ENCODE data around the gene NDUFAF5. TPM values are rescaled to one million over a fixed set of nuclear protein-coding genes. Genes with fewer than 3 reads are reported as not detected.

NDUFAF5 gene
- total and polyA plus RNA-seq, 2 donors = 24.9 to 42.8 TPM

DNA sequence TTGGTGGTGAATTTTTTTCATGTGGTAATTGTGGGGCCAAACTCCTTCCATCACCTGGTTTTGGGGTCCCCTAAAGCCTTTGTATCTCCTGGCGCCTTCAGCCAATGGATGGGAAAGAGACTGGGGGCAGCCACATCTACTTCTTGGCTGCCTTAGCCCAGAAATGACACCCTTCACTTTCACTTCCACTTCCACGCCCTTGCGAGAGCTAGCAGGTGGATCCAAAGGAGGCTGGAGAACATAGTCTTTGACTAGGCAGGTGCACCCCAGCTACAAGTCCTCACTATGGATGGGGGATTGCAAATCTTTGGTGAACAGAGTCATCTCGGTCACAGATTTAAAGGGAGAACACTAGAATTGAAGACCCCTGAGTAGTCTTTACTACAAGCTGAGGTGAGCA is 70.8 kb downstream of the NDUFAF5 start:
- Histone ChIP-seq H3K27ac (ENCODE audit: low read depth in 1 of 2, low read length in 1 of 2) (no peak overlapping the region), H3K27me3 (ENCODE audit: control insufficient read depth in 2 of 2, insufficient read depth in 1 of 2, low read length in 1 of 2) (no peaks in the 10 kb centered on the region), H3K36me3 (ENCODE audit: control insufficient read depth in 2 of 2, insufficient read depth in 2 of 2, low read length in 1 of 2) (no peaks in the 10 kb centered on the region), H3K4me1 (ENCODE audit: control insufficient read depth in 2 of 2, insufficient read depth in 2 of 2, low read length in 2 of 2) (no peaks in the 10 kb centered on the region), H3K4me3 (ENCODE audit: low read length in 2 of 2) (no peak overlapping the region), H3K9me3 (ENCODE audit: control insufficient read depth in 2 of 2, insufficient read depth in 1 of 2, low read length in 1 of 2) (no peaks in the 10 kb centered on the region)
- WGBS = 85% methylated on average over 4 of the region's 4 CpGs
- DNase-seq (ENCODE audit: low read depth in 6 of 9, low spot score in 9 of 9) = no peak

DNA sequence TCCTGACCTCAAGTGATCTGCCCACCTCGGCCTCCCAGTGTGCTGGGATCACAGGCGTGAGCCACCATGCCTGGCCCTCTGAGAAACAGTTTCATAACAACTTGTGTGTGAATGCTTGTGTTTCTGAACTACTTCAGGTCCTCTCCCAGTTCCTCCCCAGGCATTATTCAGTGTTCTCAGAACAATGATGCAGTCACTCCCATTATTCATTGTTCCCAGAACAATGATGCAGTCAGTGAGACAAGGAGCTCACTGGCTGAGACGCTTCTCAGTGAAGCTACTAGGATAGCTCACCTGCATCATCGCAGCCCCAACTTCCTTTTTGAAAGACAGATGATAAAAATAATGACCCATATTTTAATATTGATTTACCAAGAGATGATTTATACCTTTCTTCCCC is 71.5 kb downstream of the NDUFAF5 start:
- Histone ChIP-seq H3K4me3 (ENCODE audit: low read length in 2 of 2) (no peak overlapping the region), H3K27ac (ENCODE audit: low read depth in 1 of 2, low read length in 1 of 2) (no peak overlapping the region), H3K9me3 (ENCODE audit: control insufficient read depth in 2 of 2, insufficient read depth in 1 of 2, low read length in 1 of 2) (no peaks in the 10 kb centered on the region), H3K27me3 (ENCODE audit: control insufficient read depth in 2 of 2, insufficient read depth in 1 of 2, low read length in 1 of 2) (no peaks in the 10 kb centered on the region), H3K4me1 (ENCODE audit: control insufficient read depth in 2 of 2, insufficient read depth in 2 of 2, low read length in 2 of 2) (no peaks in the 10 kb centered on the region), H3K36me3 (ENCODE audit: control insufficient read depth in 2 of 2, insufficient read depth in 2 of 2, low read length in 1 of 2) (no peaks in the 10 kb centered on the region)
- WGBS = 80% methylated on average over 4 of the region's 4 CpGs
- no peak for DNase-seq (ENCODE audit: low read depth in 6 of 9, low spot score in 9 of 9)

DNA sequence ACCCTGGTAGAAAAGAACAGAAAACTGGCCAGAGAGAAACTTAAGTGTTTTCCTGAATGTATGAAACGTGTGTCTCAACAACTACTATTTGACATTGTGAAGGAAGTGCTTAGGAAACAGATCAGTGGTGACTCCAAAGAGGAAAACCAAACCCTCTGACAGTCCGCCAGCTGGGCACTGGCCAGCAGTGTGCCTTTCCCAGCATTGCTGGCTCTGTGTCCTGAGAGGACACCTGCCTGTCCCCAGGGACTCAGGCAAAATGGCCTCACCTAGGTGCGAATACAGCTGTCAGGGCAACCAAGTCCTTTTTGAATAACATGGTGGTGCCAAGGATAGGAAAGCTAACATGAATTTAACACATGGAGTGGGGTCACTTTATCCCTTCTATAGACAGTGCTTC is 72.5 kb downstream of the NDUFAF5 start:
- Histone ChIP-seq H3K36me3 (ENCODE audit: control insufficient read depth in 2 of 2, insufficient read depth in 2 of 2, low read length in 1 of 2) (no peaks in the 10 kb centered on the region), H3K27me3 (ENCODE audit: control insufficient read depth in 2 of 2, insufficient read depth in 1 of 2, low read length in 1 of 2) (no peaks in the 10 kb centered on the region), H3K27ac (ENCODE audit: low read depth in 1 of 2, low read length in 1 of 2) (no peak overlapping the region), H3K9me3 (ENCODE audit: control insufficient read depth in 2 of 2, insufficient read depth in 1 of 2, low read length in 1 of 2) (no peaks in the 10 kb centered on the region), H3K4me1 (ENCODE audit: control insufficient read depth in 2 of 2, insufficient read depth in 2 of 2, low read length in 2 of 2) (no peaks in the 10 kb centered on the region), H3K4me3 (ENCODE audit: low read length in 2 of 2) (no peak overlapping the region)
- no peak for DNase-seq (ENCODE audit: low read depth in 6 of 9, low spot score in 9 of 9)
- WGBS = 57% methylated on average over 3 of the region's 3 CpGs

- Histone ChIP-seq H3K4me3 (ENCODE audit: low read length in 2 of 2) (no peak overlapping the region), H3K27ac (ENCODE audit: low read depth in 1 of 2, low read length in 1 of 2) (no peak overlapping the region), H3K36me3 (ENCODE audit: control insufficient read depth in 2 of 2, insufficient read depth in 2 of 2, low read length in 1 of 2) (no peaks in the 10 kb centered on the region), H3K4me1 (ENCODE audit: control insufficient read depth in 2 of 2, insufficient read depth in 2 of 2, low read length in 2 of 2) (no peaks in the 10 kb centered on the region), H3K9me3 (ENCODE audit: control insufficient read depth in 2 of 2, insufficient read depth in 1 of 2, low read length in 1 of 2) (no peaks in the 10 kb centered on the region), H3K27me3 (ENCODE audit: control insufficient read depth in 2 of 2, insufficient read depth in 1 of 2, low read length in 1 of 2) (no peaks in the 10 kb centered on the region)
- no peak for DNase-seq (ENCODE audit: low read depth in 6 of 9, low spot score in 9 of 9)
- WGBS = 96% methylated on average over 7 of the region's 7 CpGs
Measured at GRCh38 chr20:13857961-13858360, 73.1 kb downstream of the NDUFAF5 start.

DNA sequence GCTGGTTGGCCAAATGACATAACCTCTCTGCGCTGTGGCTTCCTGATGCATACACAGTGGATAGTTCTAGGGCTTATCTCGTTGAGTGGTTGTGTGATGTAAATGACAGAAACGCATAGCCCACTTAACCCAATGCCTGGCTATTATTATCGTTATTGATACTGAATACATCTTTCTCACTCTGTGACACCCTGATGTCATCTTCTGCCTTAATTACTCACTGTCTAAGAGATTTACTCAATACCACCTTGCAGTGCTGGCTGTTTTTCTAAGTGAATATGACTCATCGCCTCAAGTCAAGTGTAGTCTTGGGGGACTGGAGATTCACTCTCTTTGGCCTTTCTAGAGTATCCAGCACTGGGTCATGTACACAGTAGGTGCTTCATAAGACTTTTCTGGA is 73.6 kb downstream of the NDUFAF5 start:
- no peaks in the 10 kb centered on the region for H3K9me3 ChIP-seq (ENCODE audit: control insufficient read depth in 2 of 2, insufficient read depth in 1 of 2, low read length in 1 of 2)
- no peaks in the 10 kb centered on the region for H3K27me3 ChIP-seq (ENCODE audit: control insufficient read depth in 2 of 2, insufficient read depth in 1 of 2, low read length in 1 of 2)
- no peak overlapping the region for H3K27ac ChIP-seq (ENCODE audit: low read depth in 1 of 2, low read length in 1 of 2)
- H3K4me1 ChIP-seq (ENCODE audit: control insufficient read depth in 2 of 2, insufficient read depth in 2 of 2, low read length in 2 of 2) = no peaks in the 10 kb centered on the region
- no peak for DNase-seq (ENCODE audit: low read depth in 6 of 9, low spot score in 9 of 9)
- WGBS = 96% methylated on average over 5 of the region's 5 CpGs
- no peak overlapping the region for H3K4me3 ChIP-seq (ENCODE audit: low read length in 2 of 2)
- no peaks in the 10 kb centered on the region for H3K36me3 ChIP-seq (ENCODE audit: control insufficient read depth in 2 of 2, insufficient read depth in 2 of 2, low read length in 1 of 2)

DNA sequence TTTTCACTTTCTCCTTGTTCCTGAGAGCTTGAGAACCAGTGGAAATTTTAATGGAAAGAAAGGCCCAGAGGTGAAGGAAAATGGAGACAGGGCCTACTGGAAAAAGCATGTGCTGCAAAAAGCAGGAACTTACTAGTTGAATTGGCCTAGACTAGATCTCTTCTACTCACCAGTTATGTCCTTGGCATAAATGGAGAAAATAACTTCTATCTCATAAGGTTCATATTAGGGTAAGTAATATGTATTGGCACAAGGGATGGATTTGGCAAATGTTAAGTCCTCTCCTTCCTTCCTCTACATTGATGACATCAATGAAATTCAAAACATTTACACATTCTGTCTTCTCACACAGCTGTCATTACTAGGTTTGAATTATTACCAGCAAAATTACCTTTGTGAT is 74.0 kb downstream of the NDUFAF5 start:
- DNase-seq (ENCODE audit: low read depth in 6 of 9, low spot score in 9 of 9) = no peak
- no peaks in the 10 kb centered on the region for H3K27me3 ChIP-seq (ENCODE audit: control insufficient read depth in 2 of 2, insufficient read depth in 1 of 2, low read length in 1 of 2)

DNA sequence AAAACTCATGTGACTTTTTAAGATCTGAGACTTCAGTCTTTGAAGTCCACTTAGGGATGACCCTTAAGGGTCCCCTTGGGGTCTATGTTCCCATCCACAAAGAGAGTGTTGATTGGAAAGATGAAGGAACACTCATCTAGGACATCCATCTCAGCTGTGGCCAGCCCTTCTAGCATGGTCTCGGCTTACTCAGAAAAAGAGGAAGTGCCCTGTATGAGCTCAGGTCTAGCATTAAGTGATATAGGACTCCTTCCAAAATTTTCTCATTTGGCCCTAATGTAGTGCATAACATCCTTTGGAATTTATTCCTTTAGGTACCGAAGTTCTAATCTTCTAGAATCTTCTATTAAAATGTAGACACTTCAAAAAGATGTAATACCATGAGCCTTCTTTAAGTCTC is 77.4 kb downstream of the NDUFAF5 start:
- no peak for DNase-seq (ENCODE audit: low read depth in 6 of 9, low spot score in 9 of 9)
- Histone ChIP-seq H3K36me3 (ENCODE audit: control insufficient read depth in 2 of 2, insufficient read depth in 2 of 2, low read length in 1 of 2) (no peaks in the 10 kb centered on the region), H3K4me3 (ENCODE audit: low read length in 2 of 2) (no peak overlapping the region), H3K9me3 (ENCODE audit: control insufficient read depth in 2 of 2, insufficient read depth in 1 of 2, low read length in 1 of 2) (no peaks in the 10 kb centered on the region), H3K4me1 (ENCODE audit: control insufficient read depth in 2 of 2, insufficient read depth in 2 of 2, low read length in 2 of 2) (no peaks in the 10 kb centered on the region), H3K27me3 (ENCODE audit: control insufficient read depth in 2 of 2, insufficient read depth in 1 of 2, low read length in 1 of 2) (no peaks in the 10 kb centered on the region), H3K27ac (ENCODE audit: low read depth in 1 of 2, low read length in 1 of 2) (no peak overlapping the region)
- WGBS = 56% methylated on average over 2 of the region's 2 CpGs

More for the DNA sequence above, 74.0 kb downstream of the NDUFAF5 start:
- H3K9me3 ChIP-seq (ENCODE audit: control insufficient read depth in 2 of 2, insufficient read depth in 1 of 2, low read length in 1 of 2) = no peaks in the 10 kb centered on the region
- H3K4me3 ChIP-seq (ENCODE audit: low read length in 2 of 2) = no peak overlapping the region
- no peak overlapping the region for H3K27ac ChIP-seq (ENCODE audit: low read depth in 1 of 2, low read length in 1 of 2)
- H3K4me1 ChIP-seq (ENCODE audit: control insufficient read depth in 2 of 2, insufficient read depth in 2 of 2, low read length in 2 of 2) = no peaks in the 10 kb centered on the region
- H3K36me3 ChIP-seq (ENCODE audit: control insufficient read depth in 2 of 2, insufficient read depth in 2 of 2, low read length in 1 of 2) = no peaks in the 10 kb centered on the region

- Histone ChIP-seq H3K27me3 (ENCODE audit: control insufficient read depth in 2 of 2, insufficient read depth in 1 of 2, low read length in 1 of 2) (no peaks in the 10 kb centered on the region), H3K27ac (ENCODE audit: low read depth in 1 of 2, low read length in 1 of 2) (no peak overlapping the region), H3K36me3 (ENCODE audit: control insufficient read depth in 2 of 2, insufficient read depth in 2 of 2, low read length in 1 of 2) (no peaks in the 10 kb centered on the region), H3K9me3 (ENCODE audit: control insufficient read depth in 2 of 2, insufficient read depth in 1 of 2, low read length in 1 of 2) (no peaks in the 10 kb centered on the region), H3K4me3 (ENCODE audit: low read length in 2 of 2) (no peak overlapping the region), H3K4me1 (ENCODE audit: control insufficient read depth in 2 of 2, insufficient read depth in 2 of 2, low read length in 2 of 2) (no peaks in the 10 kb centered on the region)
- 72% methylated on average over 1 of the region's 1 CpG for WGBS
- no peak for DNase-seq (ENCODE audit: low read depth in 6 of 9, low spot score in 9 of 9)
Measured at GRCh38 chr20:13863244-13863643, 78.4 kb downstream of the NDUFAF5 start.

GRCh38 chr20:13865156-13865555 is 80.3 kb downstream of the NDUFAF5 start:
- H3K27ac ChIP-seq (ENCODE audit: low read depth in 1 of 2, low read length in 1 of 2) = no peak overlapping the region

GRCh38 chr20:13865791-13866351 is 81.0 kb downstream of the NDUFAF5 start:
- WGBS = 83% methylated on average over 5 of the region's 5 CpGs
- no peak for DNase-seq (ENCODE audit: low read depth in 6 of 9, low spot score in 9 of 9)
- no peaks in the 10 kb centered on the region for H3K9me3 ChIP-seq (ENCODE audit: control insufficient read depth in 2 of 2, insufficient read depth in 1 of 2, low read length in 1 of 2)
- no peaks in the 10 kb centered on the region for H3K27me3 ChIP-seq (ENCODE audit: control insufficient read depth in 2 of 2, insufficient read depth in 1 of 2, low read length in 1 of 2)
- H3K4me3 ChIP-seq (ENCODE audit: low read length in 2 of 2) = no peak overlapping the region
- no peaks in the 10 kb centered on the region for H3K4me1 ChIP-seq (ENCODE audit: control insufficient read depth in 2 of 2, insufficient read depth in 2 of 2, low read length in 2 of 2)
- H3K27ac ChIP-seq (ENCODE audit: low read depth in 1 of 2, low read length in 1 of 2) = no peak overlapping the region
- H3K36me3 ChIP-seq (ENCODE audit: control insufficient read depth in 2 of 2, insufficient read depth in 2 of 2, low read length in 1 of 2) = no peaks in the 10 kb centered on the region

More at GRCh38 chr20:13865156-13865555, 80.3 kb downstream of the NDUFAF5 start:
- no peak overlapping the region for H3K4me3 ChIP-seq (ENCODE audit: low read length in 2 of 2)
- no peaks in the 10 kb centered on the region for H3K27me3 ChIP-seq (ENCODE audit: control insufficient read depth in 2 of 2, insufficient read depth in 1 of 2, low read length in 1 of 2)
- H3K9me3 ChIP-seq (ENCODE audit: control insufficient read depth in 2 of 2, insufficient read depth in 1 of 2, low read length in 1 of 2) = no peaks in the 10 kb centered on the region
- WGBS = 96% methylated on average over 2 of the region's 2 CpGs
- no peaks in the 10 kb centered on the region for H3K4me1 ChIP-seq (ENCODE audit: control insufficient read depth in 2 of 2, insufficient read depth in 2 of 2, low read length in 2 of 2)
- H3K36me3 ChIP-seq (ENCODE audit: control insufficient read depth in 2 of 2, insufficient read depth in 2 of 2, low read length in 1 of 2) = no peaks in the 10 kb centered on the region
- DNase-seq (ENCODE audit: low read depth in 6 of 9, low spot score in 9 of 9) = no peak

Data from thymus (tissue), 11 donors.